ENCODE results near the gene RSPH4A. TPM values are rescaled to one million over a fixed set of nuclear protein-coding genes. Genes with fewer than 3 reads are reported as not detected.

The RSPH4A gene
- total RNA-seq, 2 experiments from 2014 or later: 0.09 to 0.18 TPM

Other genes starting within 250 kb of the RSPH4A start
- gene DSE, start 245.5 kb upstream of the RSPH4A start, total RNA-seq: 1 to 10 TPM; 5.7 to 7.1 TPM
- gene CALHM6, start 155.1 kb upstream of the RSPH4A start, total RNA-seq: 10 to 100 TPM in 1 of 2 experiments, 1 to 10 TPM in 1; 3.8 to 13.8 TPM
- gene CALHM5, start 104.8 kb upstream of the RSPH4A start, total RNA-seq: not detected
- not detected for gene TRAPPC3L, start 70.8 kb upstream of the RSPH4A start, total RNA-seq
- gene CALHM4, start 62.7 kb upstream of the RSPH4A start, total RNA-seq: not detected
- 10 to 100 TPM; 39.9 to 44.2 TPM for gene RWDD1, start 45.0 kb upstream of the RSPH4A start, total RNA-seq
- 10 to 100 TPM; 19.1 to 19.7 TPM for gene ZUP1, start 52.3 kb downstream of the RSPH4A start, total RNA-seq
- 1 to 10 TPM; 7.3 to 8.6 TPM for gene KPNA5, start 64.7 kb downstream of the RSPH4A start, total RNA-seq
- not detected for gene FAM162B, start 149.2 kb downstream of the RSPH4A start, total RNA-seq
- not detected for gene GPRC6A, start 212.6 kb downstream of the RSPH4A start, total RNA-seq